ENCODE data around the gene UBALD2. TPM values are rescaled to one million over a fixed set of nuclear protein-coding genes. Genes with fewer than 3 reads are reported as not detected.

UBALD2 gene
- total RNA-seq, 2 experiments from 2014 or later = 86.4 to 238 TPM

GRCh38 chr17:76271669-76272540 lies 6.8 kb downstream of the UBALD2 start:
- Histone ChIP-seq H3K4me2 (ENCODE audit: low read length) (peak overlapping the region; percentile 77), H3K9me2 (ENCODE audit: insufficient read depth, low read length) (no peaks in the 10 kb centered on the region), H3K36me3 (ENCODE audit: insufficient read depth, low read length) (peaks cover 19% of the 10 kb centered on the region; the same call in 1 of the 2 replicates), H2AFZ (ENCODE audit: low read length) (no peak overlapping the region; the same call in 1 of the 2 replicates), H3K27ac (ENCODE audit: low read depth, low read length, poor library complexity, severe bottlenecking) (peak overlapping the region; percentile 85), H3K4me1 (ENCODE audit: insufficient read depth, low read length, poor library complexity, severe bottlenecking) (peaks cover 84% of the 10 kb centered on the region), H3K4me3 (ENCODE audit: low read depth, low read length, poor library complexity, severe bottlenecking) (peak overlapping the region; percentile 61), H4K20me1 (ENCODE audit: insufficient read depth, low read length) (no peaks in the 10 kb centered on the region), H3K9me3 (ENCODE audit: low read length) (no peaks in the 10 kb centered on the region), H3K79me2 (ENCODE audit: insufficient read depth, low read depth, low read length) (peaks cover 30% of the 10 kb centered on the region)
- BruUV-seq (replicated peaks) = no TSS peak
- intact Hi-C loops (cut with micrococcal nuclease; ENCODE audit: unreplicated experiment) = loop anchor here (2.0 kb wide), 1 partner anchor 127 kb away; no protein-coding TSS in a partner anchor
- ChIA-PET POLR2A (interaction anchor here (0.5 to 7.6 kb wide), 6 partner anchors 10 to 697 kb away, joined by 3 to 72 read pairs (median 5); partner anchors contain the start of gene UBALD2), CTCF (ENCODE audit: unreplicated experiment) (interaction anchor here (1.8 kb wide), 1 partner anchor 8 kb away, joined by 7 read pairs; no protein-coding TSS in a partner anchor)
- DNase-seq (ENCODE audit: low spot score) = peak; percentile 89
- TF ChIP-seq EZH2phosphoT487 (IDR thresholded peaks at IDR 0.05; ENCODE audit: borderline replicate concordance, low read depth, low read length) (no peak), CTCF (conservative IDR thresholded peaks at IDR 0.05; ENCODE audit: low read length) (no peak)

- TF ChIP-seq EZH2phosphoT487 (IDR thresholded peaks at IDR 0.05; ENCODE audit: borderline replicate concordance, low read depth, low read length) = no peak
- no peak for TF ChIP-seq CTCF (conservative IDR thresholded peaks at IDR 0.05; ENCODE audit: low read length)
- peak overlapping the region; percentile 77 for H3K4me2 ChIP-seq (ENCODE audit: low read length)
- peaks cover 75% of the 10 kb centered on the region for H3K4me1 ChIP-seq (ENCODE audit: insufficient read depth, low read length, poor library complexity, severe bottlenecking)
- no peaks in the 10 kb centered on the region for H3K9me3 ChIP-seq (ENCODE audit: low read length)
- H3K36me3 ChIP-seq (ENCODE audit: insufficient read depth, low read length) = peaks cover 14% of the 10 kb centered on the region; the same call in 1 of the 2 replicates
- peak; percentile 60 for DNase-seq (ENCODE audit: low spot score)
- H3K27ac ChIP-seq (ENCODE audit: low read depth, low read length, poor library complexity, severe bottlenecking) = peak overlapping the region; percentile 85
- peaks cover 21% of the 10 kb centered on the region; the same call in 1 of the 2 replicates for H3K79me2 ChIP-seq (ENCODE audit: insufficient read depth, low read depth, low read length)
- H2AFZ ChIP-seq (ENCODE audit: low read length) = no peak overlapping the region
- CTCF ChIA-PET (ENCODE audit: unreplicated experiment) = interaction anchor here (0.5 to 1.8 kb wide), 3 partner anchors 7 to 151 kb away, joined by 3 to 7 read pairs (median 4); no protein-coding TSS in a partner anchor
- no peaks in the 10 kb centered on the region for H3K9me2 ChIP-seq (ENCODE audit: insufficient read depth, low read length)
- H3K4me3 ChIP-seq (ENCODE audit: low read depth, low read length, poor library complexity, severe bottlenecking) = peak overlapping the region; percentile 61
- intact Hi-C loops (cut with micrococcal nuclease; ENCODE audit: unreplicated experiment) = loop anchor here (1.0 to 2.0 kb wide), 2 partner anchors 24 to 128 kb away; no protein-coding TSS in a partner anchor
- no peaks in the 10 kb centered on the region for H4K20me1 ChIP-seq (ENCODE audit: insufficient read depth, low read length)
- POLR2A ChIA-PET = interaction anchor here (0.5 to 7.6 kb wide), 7 partner anchors 11 to 927 kb away, joined by 3 to 72 read pairs (median 3); partner anchors contain the start of gene UBALD2
- BruUV-seq (replicated peaks) = no TSS peak
Observed at GRCh38 chr17:76272541-76273444, 7.6 kb downstream of the UBALD2 start.
